Activated CD4-positive, CD25-positive, alpha-beta regulatory T cell (primary cell): ENCODE results near the gene UVRAG.
"Not testable (repeated sequence)": the region's sequence is repeated elsewhere in the genome, so short reads cannot be mapped to it uniquely, and the experiment has no call there.

Source experiments
- DNase-seq, 4 experiments: peaks; one replicate each; lab custom pipeline; 2025; lab: John Stamatoyannopoulos, UW

The UVRAG gene

GRCh38 chr11:75841739-75842138 is 26.7 kb downstream of the UVRAG start:
- no peak for DNase-seq

GRCh38 chr11:75845324-75845723 is 30.3 kb downstream of the UVRAG start:
- DNase-seq, result no peak

GRCh38 chr11:75849894-75850293 is 34.9 kb downstream of the UVRAG start:
- no peak for DNase-seq

GRCh38 chr11:75850787-75851186 is 35.8 kb downstream of the UVRAG start:
- no peak for DNase-seq

- DNase-seq, result no peak
These were observed 36.2 kb downstream of the UVRAG start for GRCh38 chr11:75851203-75851602.

- DNase-seq, result no peak
These were observed 37.5 kb downstream of the UVRAG start for GRCh38 chr11:75852406-75853017.

- not testable (repeated sequence) for DNase-seq
These were observed 38.6 kb downstream of the UVRAG start for GRCh38 chr11:75853563-75853962.

- no peak for DNase-seq
These were observed 39.0 kb downstream of the UVRAG start for GRCh38 chr11:75853971-75854370.

GRCh38 chr11:75855206-75855605 is 40.2 kb downstream of the UVRAG start:
- no peak for DNase-seq

- no peak for DNase-seq
These were observed 41.9 kb downstream of the UVRAG start for GRCh38 chr11:75856912-75857311.

- DNase-seq, result no peak
These were observed 43.0 kb downstream of the UVRAG start for GRCh38 chr11:75858042-75858441.

- DNase-seq, result no peak
These were observed 43.6 kb downstream of the UVRAG start for GRCh38 chr11:75858613-75859012.

- DNase-seq, result no peak
These were observed 44.6 kb downstream of the UVRAG start for GRCh38 chr11:75859614-75860013.

- no peak for DNase-seq
These were observed 47.4 kb downstream of the UVRAG start for GRCh38 chr11:75862437-75862836.

- peak in 3 of 4 experiments; percentile 4 to 6 (median 5) for DNase-seq
These were observed 52.9 kb downstream of the UVRAG start for GRCh38 chr11:75867778-75868374.

- DNase-seq, result no peak
These were observed 54.0 kb downstream of the UVRAG start for GRCh38 chr11:75868990-75869389.

- no peak for DNase-seq
These were observed 54.8 kb downstream of the UVRAG start for GRCh38 chr11:75869661-75870455.

- DNase-seq, result no peak
These were observed 57.9 kb downstream of the UVRAG start for GRCh38 chr11:75872887-75873416.

- DNase-seq, result no peak
These were observed 58.6 kb downstream of the UVRAG start for GRCh38 chr11:75873417-75874221.

GRCh38 chr11:75874684-75875341 is 59.8 kb downstream of the UVRAG start:
- DNase-seq, result no peak

- not testable (repeated sequence) for DNase-seq
These were observed 62.3 kb downstream of the UVRAG start for GRCh38 chr11:75877327-75877726.

GRCh38 chr11:75877931-75878330 is 62.9 kb downstream of the UVRAG start:
- not testable (repeated sequence) for DNase-seq
